ENCODE data around the gene MOSPD3. TPM values are rescaled to one million over a fixed set of nuclear protein-coding genes. Genes with fewer than 3 reads are reported as not detected.

MOSPD3 gene
- total and polyA plus RNA-seq, 2 of the 8 experiments (the other 6 are each of a cell fraction or from before 2014, with no cell fraction given) = 20.7 to 21.4 TPM

DNA sequence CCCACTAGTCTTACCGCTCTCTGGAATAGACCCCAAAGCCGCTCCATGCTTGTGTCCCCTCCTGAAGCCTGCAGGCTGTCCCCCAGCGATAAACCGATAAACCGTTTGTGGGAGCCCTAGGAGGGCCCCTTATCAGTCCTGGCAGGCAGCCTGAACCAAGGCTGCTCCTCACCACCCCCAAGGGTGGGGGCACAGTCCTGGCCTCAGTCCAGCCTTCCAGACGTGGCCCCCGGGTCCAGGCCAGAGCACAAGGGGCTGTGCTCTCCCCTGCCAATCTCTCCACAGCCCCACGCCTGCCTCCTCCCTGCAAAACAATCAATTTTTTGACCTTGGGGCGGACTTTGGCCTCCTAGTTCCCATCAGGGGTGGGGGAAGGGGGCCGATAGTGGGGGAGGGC lies 29.1 kb downstream of the MOSPD3 start, which contains the start of gene TFR2:
Gene TFR2 (minus strand): TSS at position 90 of the 397 bp plus-strand sequence. CDS start 43 bp downstream, at position 47.
- ChIA-PET POLR2A (ENCODE audit: partially characterized antibody) (interaction anchor here (0.6 to 2.0 kb wide), 4 partner anchors 13 to 185 kb away, joined by 3 to 5 read pairs (median 4); partner anchors contain the start of gene ACTL6B), CTCF (ENCODE audit: partially characterized antibody) (interaction anchor here (0.9 to 1.9 kb wide), 11 partner anchors 7 to 159 kb away, joined by 3 to 13 read pairs (median 4); no protein-coding TSS in a partner anchor)
- peak within 1 kb of the TSS; percentile 50; the same call in 1 of the 2 replicates for H2BK12ac ChIP-seq (ENCODE audit: low read depth, low read length)
- no peak within 1 kb of the TSS for H2BK15ac ChIP-seq (ENCODE audit: low read length)
- H3K79me2 ChIP-seq (ENCODE audit: control insufficient read depth in 1 of 2, insufficient read depth in 2 of 2, low read length in 2 of 2) = no peaks in the 10 kb centered on the region
- no peaks in the 10 kb centered on the region for H3K36me3 ChIP-seq (ENCODE audit: control insufficient read depth in 2 of 4, insufficient read depth in 4 of 4, low read length in 3 of 4)
- H3K4me2 ChIP-seq (ENCODE audit: insufficient read depth in 1 of 2, low read depth in 2 of 2, low read length in 2 of 2) = peak within 1 kb of the TSS; percentile 7 to 40; a peak in 1 of 4 replicates
- no peak within 1 kb of the TSS for H4K8ac ChIP-seq (ENCODE audit: extremely low read depth, insufficient read depth, low read length)
- no peaks in the 10 kb centered on the region for H4K20me1 ChIP-seq (replicated peaks in 1 of 2; ENCODE audit: control insufficient read depth in 1 of 2, insufficient read depth in 2 of 2, low read length in 2 of 2)
- H3K18ac ChIP-seq (ENCODE audit: extremely low read depth, low read length) = no peak within 1 kb of the TSS; the same call in 1 of the 2 replicates
- H2BK120ac ChIP-seq (replicated peaks; ENCODE audit: low read depth, low read length) = no peak within 1 kb of the TSS
- H3K27ac ChIP-seq (ENCODE audit: low read depth, low read length) = no peak within 1 kb of the TSS
- DNase-seq (ENCODE audit: low read depth in 1 of 2, low spot score in 2 of 2) = no peak
- H3K23ac ChIP-seq (ENCODE audit: insufficient read length) = no peak within 1 kb of the TSS
- H3K27me3 ChIP-seq (replicated peaks in 1 of 4; ENCODE audit: control insufficient read depth in 3 of 4, extremely low read depth in 1 of 4, insufficient read depth in 3 of 4, low read length in 3 of 4) = no peaks in the 10 kb centered on the region
- H2AK5ac ChIP-seq (ENCODE audit: low read depth, low read length) = no peak within 1 kb of the TSS; the same call in 1 of the 2 replicates
- H3K56ac ChIP-seq (replicated peaks; ENCODE audit: insufficient read length, low read depth, low read length) = no peak within 1 kb of the TSS
- H2BK20ac ChIP-seq (ENCODE audit: low read length) = no peak within 1 kb of the TSS
- H3K9ac ChIP-seq (replicated peaks in 1 of 4; ENCODE audit: extremely low read depth in 1 of 4, low read depth in 3 of 4, low read length in 3 of 4) = no peak within 1 kb of the TSS
- no peak within 1 kb of the TSS for H3K14ac ChIP-seq (ENCODE audit: insufficient read length)
- no peaks in the 10 kb centered on the region for H3K9me3 ChIP-seq (ENCODE audit: insufficient read depth in 2 of 2, low read depth in 1 of 2, low read length in 1 of 2)
- H4K5ac ChIP-seq (ENCODE audit: insufficient read length, low read depth, low read length) = no peak within 1 kb of the TSS
- H3K23me2 ChIP-seq (ENCODE audit: low read depth, low read length) = peaks cover 2% of the 10 kb centered on the region; the same call in 1 of the 2 replicates
- H3K4me1 ChIP-seq (replicated peaks in 1 of 4; ENCODE audit: control insufficient read depth in 3 of 4, insufficient read depth in 4 of 4, low read length in 3 of 4) = peaks cover 0 to 25% (median 16%) of the 10 kb centered on the region in 4 experiments; a peak in 6 of 7 replicates
- H3K4me3 ChIP-seq (ENCODE audit: extremely low read depth in 1 of 4, insufficient read depth in 2 of 4, low read depth in 3 of 4, low read length in 4 of 4) = no peak within 1 kb of the TSS
- H3K79me1 ChIP-seq (ENCODE audit: low read depth, low read length) = no peaks in the 10 kb centered on the region; the same call in 1 of the 2 replicates
- no peak within 1 kb of the TSS for H2AFZ ChIP-seq (ENCODE audit: low read length)
- no peak within 1 kb of the TSS for H3K4ac ChIP-seq (replicated peaks; ENCODE audit: insufficient read length, low read depth, low read length)
- no peak for FAIRE-seq
- WGBS, 2 experiments (ENCODE audit: extremely low coverage in 1 of 2, insufficient coverage in 1 of 2, insufficient read length in 1 of 2, insufficient replicate concordance in 2 of 2, low coverage in 1 of 2, low lambda C conversion rate in 2 of 2, missing lambda C conversion rate in 1 of 2) = 86% methylated on average over 9 of the region's 10 CpGs; no CpG with 5 or more reads in 1 of the 2 experiments
- H2BK5ac ChIP-seq (ENCODE audit: low read depth, low read length) = 0 out of 2 replicates have a peak within 1 kb of the TSS, but pooled peaks have one; percentile 24
- no peak within 1 kb of the TSS for H4K91ac ChIP-seq (replicated peaks; ENCODE audit: insufficient read length, low read length)
- no peak for TF ChIP-seq RNF2 (IDR thresholded peaks at IDR 0.05; ENCODE audit: borderline replicate concordance, low read depth, low read length, missing control alignments, poor library complexity, severe bottlenecking)
- TF ChIP-seq RAD21 (IDR thresholded peaks at IDR 0.05 in 1 of 2, conservative IDR thresholded peaks at IDR 0.05 in 1 of 2; ENCODE audit: low read depth in 2 of 2, low read length in 2 of 2) = no peak
- TF ChIP-seq, protein P1, sequence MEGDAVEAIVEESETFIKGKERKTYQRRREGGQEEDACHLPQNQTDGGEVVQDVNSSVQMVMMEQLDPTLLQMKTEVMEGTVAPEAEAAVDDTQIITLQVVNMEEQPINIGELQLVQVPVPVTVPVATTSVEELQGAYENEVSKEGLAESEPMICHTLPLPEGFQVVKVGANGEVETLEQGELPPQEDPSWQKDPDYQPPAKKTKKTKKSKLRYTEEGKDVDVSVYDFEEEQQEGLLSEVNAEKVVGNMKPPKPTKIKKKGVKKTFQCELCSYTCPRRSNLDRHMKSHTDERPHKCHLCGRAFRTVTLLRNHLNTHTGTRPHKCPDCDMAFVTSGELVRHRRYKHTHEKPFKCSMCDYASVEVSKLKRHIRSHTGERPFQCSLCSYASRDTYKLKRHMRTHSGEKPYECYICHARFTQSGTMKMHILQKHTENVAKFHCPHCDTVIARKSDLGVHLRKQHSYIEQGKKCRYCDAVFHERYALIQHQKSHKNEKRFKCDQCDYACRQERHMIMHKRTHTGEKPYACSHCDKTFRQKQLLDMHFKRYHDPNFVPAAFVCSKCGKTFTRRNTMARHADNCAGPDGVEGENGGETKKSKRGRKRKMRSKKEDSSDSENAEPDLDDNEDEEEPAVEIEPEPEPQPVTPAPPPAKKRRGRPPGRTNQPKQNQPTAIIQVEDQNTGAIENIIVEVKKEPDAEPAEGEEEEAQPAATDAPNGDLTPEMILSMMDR (IDR thresholded peaks at IDR 0.05; ENCODE audit: control extremely low read depth in 1 of 3, insufficient read depth in 1 of 3, low read depth in 1 of 3, low read length in 3 of 3) = no peak
